Measurements from ENCODE around the gene PCIF1. TPM values are rescaled to one million over a fixed set of nuclear protein-coding genes. Genes with fewer than 3 reads are reported as not detected.

The PCIF1 gene
- total and polyA plus RNA-seq, 7 donors, result 26.4 to 39.3 (median 31.9) TPM

- peak; percentile 56 for DNase-seq
- Histone ChIP-seq H3K36me3 (peaks cover 46 to 88% (median 67%) of the 10 kb centered on the region in 4 donors), H3K4me1 (no peaks in the 10 kb centered on the region)
Measured at GRCh38 chr20:45957021-45957941, 22.8 kb downstream of the PCIF1 start.

GRCh38 chr20:45958593-45958992, 24.1 kb downstream of the PCIF1 start:
- H3K27ac ChIP-seq, result no peak overlapping the region
- intact Hi-C loops (cut with DNase I), result no loop called here
- TF ChIP-seq POLR2A (IDR thresholded peaks at IDR 0.05) (no peak), POLR2AphosphoS5 (IDR thresholded peaks at IDR 0.05) (no peak), CTCF (IDR thresholded peaks at IDR 0.05) (no peak), EP300 (IDR thresholded peaks at IDR 0.05) (no peak)
- no peaks in the 10 kb centered on the region for H3K4me1 ChIP-seq
- 98 to 99% methylated on average over 4 of the region's 4 CpGs for WGBS, 2 donors
- no peaks in the 10 kb centered on the region for H3K27me3 ChIP-seq
- H3K4me3 ChIP-seq, result no peak overlapping the region
- H3K9me3 ChIP-seq, result no peaks in the 10 kb centered on the region
- peaks cover 44 to 88% (median 69%) of the 10 kb centered on the region in 4 donors for H3K36me3 ChIP-seq
- DNase-seq, result peak; percentile 9

More at GRCh38 chr20:45957021-45957941, 22.8 kb downstream of the PCIF1 start:
- intact Hi-C loops (cut with DNase I), result no loop called here
- WGBS, 2 donors, result 88 to 89% methylated on average over 19 of the region's 19 CpGs
- no peak for TF ChIP-seq POLR2A (IDR thresholded peaks at IDR 0.05)
- no peak for TF ChIP-seq POLR2AphosphoS5 (IDR thresholded peaks at IDR 0.05)
- TF ChIP-seq CTCF (IDR thresholded peaks at IDR 0.05), result no peak
- TF ChIP-seq EP300 (IDR thresholded peaks at IDR 0.05), result no peak
- H3K27me3 ChIP-seq, result no peaks in the 10 kb centered on the region
- H3K4me3 ChIP-seq, result no peak overlapping the region
- no peaks in the 10 kb centered on the region for H3K9me3 ChIP-seq
- H3K27ac ChIP-seq, result no peak overlapping the region

DNA sequence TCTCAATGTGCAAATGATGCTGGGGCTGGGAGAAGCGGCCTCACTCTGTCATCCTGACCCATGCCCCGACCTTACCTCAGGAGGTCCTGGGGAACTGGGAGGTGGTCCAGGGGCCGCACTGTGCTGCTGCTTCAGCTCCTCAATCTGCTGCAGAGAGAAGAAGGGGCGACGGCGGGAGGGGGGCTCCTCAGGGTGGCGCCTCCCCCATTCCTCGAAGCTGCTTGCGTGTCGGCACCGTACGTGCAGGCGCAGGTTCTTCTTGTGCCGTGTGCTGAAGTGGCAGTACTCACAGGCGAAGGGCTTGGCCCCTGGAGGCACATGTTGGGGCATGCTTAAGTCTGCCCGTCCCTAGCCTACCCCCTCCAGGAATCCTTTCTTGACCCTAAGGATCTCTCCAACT, 24.6 kb downstream of the PCIF1 start:
- H3K36me3 ChIP-seq, result peaks cover 48 to 88% (median 72%) of the 10 kb centered on the region in 4 donors

DNA sequence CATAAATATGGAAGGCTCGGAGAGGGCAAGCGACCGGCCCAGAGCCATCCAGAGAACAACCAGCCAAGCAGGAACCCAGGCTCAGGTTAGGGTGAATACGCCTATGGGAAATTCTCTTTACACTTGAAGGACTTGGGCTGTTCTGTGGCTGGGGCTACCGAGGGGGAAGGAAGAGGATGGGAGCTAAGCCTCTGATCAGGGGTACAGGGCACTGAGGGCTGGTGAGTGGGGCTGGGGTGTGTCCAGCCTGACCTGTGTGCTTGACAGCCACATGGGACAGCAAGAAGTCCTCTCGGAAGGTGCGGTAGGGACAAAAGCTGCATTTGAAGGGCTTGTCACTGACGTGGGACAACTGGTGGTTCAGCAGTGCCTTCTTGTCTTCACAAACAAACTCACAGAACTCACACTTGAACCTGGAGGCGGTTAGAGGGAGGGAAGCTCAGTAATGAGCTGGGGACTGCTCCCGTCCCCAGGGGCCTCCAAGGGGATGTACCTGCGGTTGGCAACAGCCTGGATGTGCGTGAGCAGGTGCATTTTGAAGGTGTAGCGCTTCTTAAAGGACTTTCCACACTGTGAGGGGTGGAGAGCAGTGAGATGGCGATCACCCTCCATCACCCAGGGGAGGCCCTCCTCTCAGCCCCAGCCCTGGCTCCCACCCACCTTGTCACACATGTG, 25.6 kb downstream of the PCIF1 start:
- TF ChIP-seq POLR2A (IDR thresholded peaks at IDR 0.05) (no peak), POLR2AphosphoS5 (IDR thresholded peaks at IDR 0.05) (no peak), CTCF (IDR thresholded peaks at IDR 0.05) (no peak), EP300 (IDR thresholded peaks at IDR 0.05) (no peak)
- Histone ChIP-seq H3K9me3 (no peaks in the 10 kb centered on the region), H3K27me3 (no peaks in the 10 kb centered on the region), H3K36me3 (peaks cover 51 to 94% (median 79%) of the 10 kb centered on the region in 4 donors), H3K27ac (no peak overlapping the region), H3K4me3 (no peak overlapping the region), H3K4me1 (no peaks in the 10 kb centered on the region)
- intact Hi-C loops (cut with DNase I), result no loop called here
- peak; percentile 40 for DNase-seq
- 95 to 97% methylated on average over 14 of the region's 14 CpGs for WGBS, 2 donors

More for the DNA sequence above, 24.6 kb downstream of the PCIF1 start:
- no peak for TF ChIP-seq POLR2A (IDR thresholded peaks at IDR 0.05)
- DNase-seq, result peak; percentile 57
- Histone ChIP-seq H3K9me3 (no peaks in the 10 kb centered on the region), H3K27me3 (no peaks in the 10 kb centered on the region), H3K4me1 (no peaks in the 10 kb centered on the region), H3K27ac (no peak overlapping the region), H3K4me3 (no peak overlapping the region)
- intact Hi-C loops (cut with DNase I), result no loop called here
- WGBS, 2 donors, result 92% methylated on average over 16 of the region's 16 CpGs
